ENCODE measurements around the gene MYH11.

DNA sequence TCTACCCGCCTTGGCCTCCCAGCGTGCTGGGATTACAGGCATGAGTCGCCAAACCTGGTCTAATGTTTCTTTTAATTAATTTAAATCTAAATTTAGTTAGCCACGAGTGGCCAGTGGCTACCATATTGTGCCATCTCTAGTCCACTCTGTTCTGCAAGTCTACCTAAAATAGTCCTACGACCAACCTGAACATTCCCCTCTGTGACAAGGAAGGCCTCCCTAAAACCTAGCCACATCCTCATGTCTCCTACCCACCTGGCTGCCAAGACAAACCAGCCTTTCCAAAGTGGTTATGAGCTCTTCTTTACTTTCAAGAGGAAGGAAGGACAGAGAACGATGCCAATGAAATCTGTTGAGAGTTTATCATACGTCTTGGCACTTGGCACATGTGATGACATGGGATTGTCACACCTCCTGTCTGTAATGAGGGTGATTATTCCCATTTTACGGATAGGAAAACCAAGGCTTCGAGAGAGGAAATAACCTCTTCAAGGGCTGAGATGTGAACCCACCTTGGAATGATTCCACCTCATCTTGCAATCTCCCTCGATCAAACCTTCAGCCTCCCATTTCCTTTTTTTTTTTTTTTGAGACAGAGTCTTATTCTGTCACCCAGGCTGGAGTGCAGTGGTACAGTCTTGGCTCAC, 19.7 kb downstream of the MYH11 start:
- TF ChIP-seq, protein P1, sequence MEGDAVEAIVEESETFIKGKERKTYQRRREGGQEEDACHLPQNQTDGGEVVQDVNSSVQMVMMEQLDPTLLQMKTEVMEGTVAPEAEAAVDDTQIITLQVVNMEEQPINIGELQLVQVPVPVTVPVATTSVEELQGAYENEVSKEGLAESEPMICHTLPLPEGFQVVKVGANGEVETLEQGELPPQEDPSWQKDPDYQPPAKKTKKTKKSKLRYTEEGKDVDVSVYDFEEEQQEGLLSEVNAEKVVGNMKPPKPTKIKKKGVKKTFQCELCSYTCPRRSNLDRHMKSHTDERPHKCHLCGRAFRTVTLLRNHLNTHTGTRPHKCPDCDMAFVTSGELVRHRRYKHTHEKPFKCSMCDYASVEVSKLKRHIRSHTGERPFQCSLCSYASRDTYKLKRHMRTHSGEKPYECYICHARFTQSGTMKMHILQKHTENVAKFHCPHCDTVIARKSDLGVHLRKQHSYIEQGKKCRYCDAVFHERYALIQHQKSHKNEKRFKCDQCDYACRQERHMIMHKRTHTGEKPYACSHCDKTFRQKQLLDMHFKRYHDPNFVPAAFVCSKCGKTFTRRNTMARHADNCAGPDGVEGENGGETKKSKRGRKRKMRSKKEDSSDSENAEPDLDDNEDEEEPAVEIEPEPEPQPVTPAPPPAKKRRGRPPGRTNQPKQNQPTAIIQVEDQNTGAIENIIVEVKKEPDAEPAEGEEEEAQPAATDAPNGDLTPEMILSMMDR (IDR thresholded peaks at IDR 0.05): no peak
- no peak for TF ChIP-seq ZFX (IDR thresholded peaks at IDR 0.05; ENCODE audit: borderline replicate concordance)
